NCI-H2196 (cell line): ENCODE measurements around the gene SAFB2.

ENCODE experiments used
- DNase-seq: peaks from one replicate; lab custom pipeline; 2025; ENCODE audit not compliant: unreplicated experiment; lab: John Stamatoyannopoulos, UW

The SAFB2 gene

DNA sequence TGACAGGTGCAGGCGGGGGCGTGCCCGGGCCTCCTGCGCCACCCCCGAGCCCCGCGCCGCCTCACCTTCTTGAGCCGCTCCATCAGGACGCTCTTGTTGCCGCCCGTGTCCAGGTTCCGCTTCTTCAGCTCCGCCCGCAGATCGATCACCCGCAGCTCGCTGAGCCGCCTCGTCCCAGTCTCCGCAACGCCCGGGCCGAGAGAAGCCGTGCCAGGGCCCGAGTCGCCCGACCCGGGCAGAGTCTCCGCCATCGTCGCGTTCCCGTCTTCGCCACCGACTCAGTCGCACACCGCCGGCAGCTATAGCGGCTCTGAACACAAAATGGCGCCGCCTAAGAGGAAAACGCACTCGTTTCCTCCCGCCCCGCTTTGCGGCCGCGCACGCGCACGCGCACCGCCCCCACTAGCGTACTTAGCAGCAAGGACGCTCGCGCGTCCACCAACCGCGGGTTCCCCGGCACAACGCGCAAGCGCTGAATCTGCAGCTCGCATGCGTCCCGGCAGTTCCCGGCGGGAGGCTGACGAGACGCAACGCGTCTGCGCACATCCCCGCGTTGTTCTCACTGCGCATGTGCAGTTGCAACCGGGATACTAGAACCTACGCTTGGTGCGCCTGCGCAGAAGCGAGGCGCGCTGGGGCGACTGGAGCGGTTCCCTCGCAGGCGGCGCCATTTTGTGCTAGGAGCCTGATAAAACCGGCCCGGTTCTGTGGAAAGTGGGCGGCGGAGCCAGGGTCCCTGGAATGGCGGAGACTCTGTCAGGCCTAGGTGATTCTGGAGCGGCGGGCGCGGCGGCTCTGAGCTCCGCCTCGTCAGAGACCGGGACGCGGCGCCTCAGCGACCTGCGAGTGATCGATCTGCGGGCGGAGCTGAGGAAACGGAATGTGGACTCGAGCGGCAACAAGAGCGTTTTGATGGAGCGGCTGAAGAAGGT is at the start of gene SAFB2, which contains the start of gene SAFB:
SAFB2 (minus strand) TSS at position 312 of the 932 bp plus-strand sequence; CDS start at position 251, 61 bp downstream.
SAFB (plus strand) TSS at position 619 of the 932 bp plus-strand sequence; CDS start at position 742, 123 bp downstream.
- DNase-seq: peak; percentile 100

DNA sequence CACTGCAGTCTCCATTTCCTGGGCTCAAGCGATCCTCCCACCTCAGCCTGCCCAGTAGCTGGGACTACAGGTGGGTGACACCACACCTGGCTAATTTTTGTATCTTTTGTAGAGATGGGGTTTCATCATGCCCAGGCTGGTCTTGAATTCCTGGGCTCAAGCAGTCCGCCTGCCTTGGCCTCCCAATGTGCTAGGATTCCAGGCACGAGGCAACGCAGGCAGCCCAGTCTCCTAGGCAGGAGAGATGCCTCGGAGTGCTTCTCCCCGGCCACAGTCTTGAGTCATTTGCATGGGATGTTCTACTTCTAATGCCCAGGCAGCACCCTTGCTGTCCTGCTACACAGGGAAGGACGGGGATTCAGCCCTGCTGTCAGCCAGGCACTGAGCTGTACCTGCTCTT is 49.0 kb upstream of the SAFB2 start:
- DNase-seq: no peak

DNA sequence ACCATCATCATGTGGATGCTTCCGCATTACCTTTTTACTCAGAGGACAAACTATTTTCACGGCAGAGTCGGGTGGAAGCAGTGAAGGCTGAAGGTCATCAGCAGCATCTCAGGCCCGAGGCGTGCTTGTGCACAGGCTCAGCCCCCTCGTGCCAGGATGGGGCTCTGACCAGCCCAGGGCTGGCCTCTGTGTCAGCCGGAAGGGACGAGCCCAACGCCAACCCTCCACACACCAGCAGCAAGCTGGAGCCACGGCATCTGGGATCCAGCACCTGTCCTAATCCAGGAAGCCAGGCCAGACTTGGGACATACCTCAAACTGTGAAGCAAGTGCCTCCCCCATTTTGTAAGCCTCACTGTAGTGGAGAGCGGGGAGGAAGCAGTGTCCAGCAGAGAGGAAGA is 46.6 kb upstream of the SAFB2 start:
- DNase-seq: no peak

DNA sequence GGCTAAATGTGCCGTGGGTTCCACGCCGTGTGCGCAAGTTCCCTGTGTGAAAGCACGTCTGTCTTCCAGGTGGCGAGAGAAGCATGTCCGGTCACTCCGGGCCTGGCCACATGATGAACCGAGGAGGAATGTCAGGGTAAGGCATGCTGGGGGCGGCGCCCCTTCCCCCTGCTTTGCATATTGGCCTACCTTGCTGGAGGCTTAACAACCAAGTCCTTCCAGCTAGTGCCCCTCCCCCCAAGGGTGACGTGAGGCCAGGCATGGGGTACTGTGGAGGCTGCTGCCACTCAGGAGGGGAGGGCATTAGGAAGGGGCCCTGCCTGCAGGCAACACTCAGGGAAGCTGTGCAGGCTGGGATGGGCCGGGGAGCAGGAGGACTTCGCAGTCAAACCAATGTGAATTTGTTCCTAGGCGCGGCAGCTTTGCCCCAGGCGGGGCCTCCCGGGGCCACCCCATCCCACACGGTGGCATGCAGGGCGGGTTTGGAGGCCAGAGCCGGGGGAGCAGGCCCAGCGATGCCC is 45.2 kb upstream of the SAFB2 start:
- DNase-seq: no peak

GRCh38 chr19:5666921-5667610 is 44.5 kb upstream of the SAFB2 start:
- DNase-seq: no peak

DNA sequence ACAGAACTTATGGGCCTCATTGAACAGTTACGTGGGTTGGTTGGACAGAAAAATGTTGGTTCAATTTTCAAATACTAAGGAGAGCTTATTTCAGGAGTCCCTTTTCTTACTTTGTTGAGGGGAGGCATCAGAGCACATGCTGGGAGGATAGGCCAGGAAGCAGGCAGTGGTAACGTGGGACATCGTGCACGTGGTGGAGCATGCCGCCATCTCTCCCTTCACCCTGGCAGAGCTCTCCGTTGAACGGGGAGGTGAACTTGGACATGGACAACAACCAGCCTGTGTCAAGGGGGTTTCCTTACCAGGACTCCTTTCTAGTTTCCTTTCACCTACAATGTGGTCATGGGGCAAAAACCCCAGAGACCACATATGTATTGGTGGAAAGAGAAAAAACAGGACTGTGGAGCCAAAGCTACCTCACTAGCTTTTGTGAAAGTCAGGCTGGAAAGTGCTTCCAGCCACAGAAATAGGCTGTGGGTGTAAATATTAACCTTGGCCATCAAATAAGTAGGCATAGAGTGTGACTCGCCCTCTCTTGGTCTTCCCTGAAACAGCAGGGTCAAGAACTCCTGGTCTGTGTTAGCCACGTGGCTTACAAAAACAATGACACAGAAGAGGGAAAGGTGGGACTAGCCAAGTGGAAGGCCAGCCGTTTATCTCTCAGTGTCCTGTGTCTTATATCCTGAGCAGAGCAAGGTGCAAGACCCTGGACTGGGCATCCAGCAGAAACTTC is 43.4 kb upstream of the SAFB2 start:
- no peak for DNase-seq

DNA sequence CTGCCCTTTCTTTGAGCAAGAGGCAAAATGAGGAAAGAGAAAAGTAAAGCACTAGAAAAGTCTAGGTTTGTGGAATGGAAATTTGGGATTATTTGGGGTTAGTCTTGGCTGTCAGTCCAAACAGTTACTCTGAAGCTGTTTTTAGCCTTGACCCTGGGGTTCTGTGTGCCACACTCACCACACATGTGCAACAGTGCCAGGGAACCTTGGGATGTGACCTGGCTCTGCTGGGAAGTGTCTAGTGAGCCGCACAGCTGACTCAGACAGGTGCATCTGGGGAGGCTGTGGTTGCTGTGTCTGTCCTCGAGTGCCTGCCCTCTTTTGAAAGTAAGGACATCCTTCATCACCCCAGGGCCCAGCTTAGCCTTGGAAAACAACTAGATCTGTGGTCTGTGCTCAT is 41.9 kb upstream of the SAFB2 start:
- DNase-seq: no peak

GRCh38 chr19:5663904-5664303 is 41.3 kb upstream of the SAFB2 start:
- no peak for DNase-seq

DNA sequence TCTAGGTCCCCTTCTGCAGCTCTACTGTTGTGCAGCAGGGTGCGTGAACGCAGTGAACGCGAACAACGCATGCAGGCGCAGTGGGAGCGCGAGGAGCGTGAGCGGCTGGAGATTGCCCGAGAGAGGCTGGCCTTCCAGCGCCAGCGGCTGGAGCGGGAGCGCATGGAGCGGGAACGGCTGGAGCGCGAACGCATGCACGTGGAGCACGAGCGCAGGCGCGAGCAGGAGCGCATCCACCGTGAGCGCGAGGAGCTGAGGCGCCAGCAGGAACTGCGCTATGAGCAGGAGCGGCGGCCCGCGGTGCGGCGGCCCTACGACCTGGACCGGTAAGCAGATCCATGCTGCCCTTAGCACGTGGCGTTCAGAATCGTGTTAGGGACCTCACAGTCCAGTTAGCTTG is 38.9 kb upstream of the SAFB2 start:
- DNase-seq: no peak

DNA sequence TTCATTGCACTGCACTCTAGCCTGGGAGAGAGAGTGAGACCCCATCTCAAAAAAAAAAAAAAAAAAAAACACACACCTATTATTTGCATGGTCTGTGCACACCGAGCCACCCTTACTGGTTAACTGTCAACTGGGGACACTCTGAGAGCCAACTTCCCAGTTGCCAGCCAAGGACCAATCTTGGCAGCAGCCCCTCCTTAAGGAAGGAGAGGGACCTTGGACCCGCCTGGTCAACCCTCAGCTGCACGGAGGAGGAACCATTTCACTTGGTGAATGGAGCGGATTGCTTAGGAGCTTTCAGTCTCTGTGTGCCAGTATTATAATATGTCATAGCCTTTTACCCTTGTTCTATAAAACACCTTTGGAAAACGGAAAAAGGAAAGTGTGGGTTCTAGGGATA is 32.8 kb upstream of the SAFB2 start:
- DNase-seq: no peak

DNA sequence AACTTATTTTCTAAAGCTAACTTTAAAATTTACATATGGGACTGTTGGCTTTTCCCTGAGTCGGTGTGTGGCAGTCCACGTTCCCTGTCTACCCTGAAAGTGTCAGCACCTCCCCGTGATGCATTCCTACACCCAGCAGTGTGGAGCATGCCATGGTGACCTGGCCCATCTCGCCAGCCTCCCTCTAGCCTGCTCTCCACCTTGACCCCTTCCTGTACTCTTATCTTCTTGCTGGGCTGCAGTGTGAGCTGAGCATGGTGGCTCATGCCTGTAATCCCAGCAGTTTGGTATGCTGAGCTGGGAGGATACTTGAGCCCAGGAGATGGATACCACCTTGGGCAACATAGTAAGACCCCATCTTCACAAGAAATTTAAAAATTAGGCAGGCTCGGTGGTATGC is 32.4 kb upstream of the SAFB2 start:
- DNase-seq: no peak

- no peak for DNase-seq
Observed at GRCh38 chr19:5652261-5652660, 29.7 kb upstream of the SAFB2 start.

GRCh38 chr19:5651361-5651760 is 28.8 kb upstream of the SAFB2 start:
- DNase-seq: no peak

GRCh38 chr19:5648464-5648863 is 25.9 kb upstream of the SAFB2 start:
- no peak for DNase-seq

- DNase-seq: no peak
Observed at GRCh38 chr19:5646703-5647102, 24.1 kb upstream of the SAFB2 start.

GRCh38 chr19:5645409-5645808 is 22.8 kb upstream of the SAFB2 start:
- DNase-seq: peak; percentile 15

DNA sequence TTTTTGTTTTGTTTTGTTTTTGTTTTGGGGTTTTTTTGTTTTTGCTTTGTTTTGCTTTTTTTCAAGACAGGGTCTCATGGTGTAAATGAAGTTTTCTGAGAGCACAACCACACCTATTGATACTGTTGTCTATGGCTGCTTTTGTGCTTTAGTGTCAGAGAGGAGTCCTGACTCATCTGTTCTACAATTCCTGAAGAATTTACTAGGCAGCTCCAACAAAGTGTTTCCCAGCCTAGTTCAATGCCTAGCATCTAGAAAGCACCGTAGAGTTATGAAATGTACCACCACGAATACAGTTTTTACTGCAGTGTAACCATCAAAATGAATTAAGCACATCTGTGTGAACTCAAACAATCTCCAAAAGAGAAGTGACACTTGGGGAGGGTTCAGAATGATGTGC is 21.5 kb upstream of the SAFB2 start:
- DNase-seq: no peak

DNA sequence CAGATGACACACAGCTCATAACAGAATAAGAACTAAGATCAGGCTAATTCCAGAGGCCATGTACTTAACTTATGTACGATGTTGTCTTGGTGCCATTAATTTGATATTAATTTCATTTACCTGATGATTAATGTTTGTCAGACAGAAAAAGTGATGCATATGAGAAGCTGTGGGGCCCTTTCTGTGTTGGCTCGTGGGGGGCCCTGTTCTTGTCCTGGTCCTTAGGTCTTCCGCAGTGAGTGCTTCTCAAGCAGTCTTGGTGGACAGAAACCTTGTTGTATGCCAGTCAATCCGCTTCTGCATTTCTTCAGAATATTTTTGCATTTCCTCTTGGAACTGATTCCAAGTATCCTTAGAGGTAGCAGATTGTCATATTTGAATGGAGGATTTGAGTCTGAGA is 20.5 kb upstream of the SAFB2 start:
- no peak for DNase-seq

DNA sequence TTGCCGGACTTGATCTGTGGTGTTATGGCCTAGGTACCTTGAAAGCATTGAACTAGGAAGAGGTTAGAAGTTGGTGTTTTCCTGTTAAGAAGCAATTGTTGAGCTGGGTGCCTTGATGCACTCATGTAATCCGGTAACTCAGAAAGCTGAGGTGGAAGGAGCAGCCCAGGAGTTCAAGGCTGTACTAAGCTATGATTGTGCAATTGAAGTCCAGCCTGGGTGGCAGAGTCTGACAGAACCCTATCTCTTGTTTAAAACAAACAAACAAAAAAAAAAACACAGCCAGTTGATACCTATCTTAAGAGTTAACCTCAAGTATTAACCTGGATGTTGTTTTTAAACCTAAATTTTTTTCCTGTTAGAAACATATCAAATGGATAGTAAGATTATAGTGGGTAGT is 19.6 kb upstream of the SAFB2 start:
- DNase-seq: no peak

DNA sequence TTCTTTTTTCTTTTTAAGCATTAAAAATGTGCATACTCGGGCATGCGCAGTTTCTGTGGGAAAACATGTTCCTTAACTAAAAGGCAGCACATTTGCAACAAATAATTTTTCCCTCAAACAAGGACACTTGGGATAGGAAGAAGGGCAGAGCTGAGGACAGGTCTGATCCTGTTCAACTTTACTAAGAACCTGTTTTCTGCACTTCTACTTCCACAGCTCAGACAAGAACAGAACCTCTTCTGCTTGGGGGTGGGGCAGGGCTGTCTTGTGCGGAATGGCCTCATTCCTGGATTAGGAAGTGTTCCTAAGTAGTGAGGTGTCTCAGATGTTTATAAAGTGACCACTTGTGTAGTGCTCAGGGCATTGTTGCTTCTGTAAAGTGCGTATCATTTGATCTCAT is 18.6 kb upstream of the SAFB2 start:
- no peak for DNase-seq

DNA sequence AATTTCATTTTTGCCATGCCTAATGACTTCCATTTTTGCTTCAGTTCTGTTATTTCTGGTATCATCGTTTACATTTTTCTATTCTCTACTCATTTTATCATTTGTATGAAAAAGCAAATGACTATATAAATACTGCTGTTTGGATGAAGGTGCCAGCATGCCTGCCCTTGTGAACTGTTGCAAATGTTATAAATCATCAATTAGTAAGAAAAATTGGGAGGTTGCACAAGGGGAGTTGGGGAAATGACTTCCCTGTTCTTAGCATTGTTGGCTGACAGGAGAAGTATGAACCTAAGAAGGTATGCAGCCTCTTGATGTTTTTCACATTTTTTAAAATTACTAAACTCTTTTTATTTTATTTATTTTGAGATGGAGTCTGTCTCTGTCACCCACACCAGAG is 15.4 kb upstream of the SAFB2 start:
- no peak for DNase-seq
